ENCODE measurements around the gene UBE2R2.

UBE2R2 gene

DNA sequence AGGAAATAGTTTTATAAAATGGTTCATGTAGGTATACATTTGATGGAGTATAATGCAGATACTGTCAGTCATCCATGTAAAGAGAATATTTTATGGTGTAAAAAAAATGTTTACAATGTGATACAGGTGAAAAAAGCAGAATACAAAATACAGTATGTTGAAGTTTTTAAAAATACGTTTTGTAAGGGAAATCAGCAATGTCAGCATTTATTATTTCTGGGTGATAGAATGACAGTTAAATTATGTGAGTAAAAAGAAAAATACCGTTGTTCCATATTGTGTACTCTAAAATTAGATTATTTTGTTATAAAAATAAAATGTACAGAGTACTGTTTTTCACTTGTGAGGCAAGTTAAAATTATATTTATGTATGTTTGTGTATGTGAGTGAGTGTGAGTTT is 69.0 kb downstream of the UBE2R2 start:
- no peak for DNase-seq

DNA sequence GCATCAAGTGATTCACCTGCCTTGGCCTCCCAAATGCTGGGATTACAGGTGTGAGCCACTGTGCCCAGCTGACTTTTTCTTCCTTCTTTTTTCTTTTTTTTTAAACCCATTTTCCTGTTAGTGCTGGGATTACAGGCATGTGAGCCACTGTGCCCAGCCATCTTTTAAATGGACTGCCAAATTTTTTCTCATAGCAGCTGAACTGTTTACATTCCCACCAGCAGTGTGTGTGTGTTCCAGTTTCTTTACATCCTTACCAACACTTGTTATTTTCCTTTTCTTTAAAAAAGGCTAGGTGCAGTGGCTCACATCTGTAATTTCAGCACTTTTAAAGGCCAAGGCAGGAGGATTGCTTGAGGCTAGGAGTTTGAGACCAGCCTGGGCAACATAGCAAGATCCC is 76.9 kb downstream of the UBE2R2 start:
- DNase-seq: no peak

DNA sequence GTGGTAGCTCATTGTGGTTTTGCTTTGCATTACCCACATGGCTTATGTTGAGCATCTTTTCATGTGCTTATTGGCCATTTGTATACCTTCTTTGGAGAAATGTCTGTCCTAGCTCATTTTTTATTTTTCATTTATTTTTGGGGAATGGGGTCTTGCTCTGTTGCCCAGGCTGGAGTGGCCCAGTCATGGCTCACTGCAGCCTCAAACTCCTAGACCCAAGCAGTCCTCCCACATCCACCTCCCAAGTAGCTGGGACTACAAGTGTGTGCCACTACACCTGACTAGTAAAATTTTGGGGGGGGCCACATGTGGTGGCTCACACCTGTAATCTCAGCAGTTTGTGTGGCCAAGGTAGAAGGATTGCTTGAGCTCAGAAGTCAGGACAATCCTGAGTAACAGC is 77.4 kb downstream of the UBE2R2 start:
- DNase-seq: no peak

DNA sequence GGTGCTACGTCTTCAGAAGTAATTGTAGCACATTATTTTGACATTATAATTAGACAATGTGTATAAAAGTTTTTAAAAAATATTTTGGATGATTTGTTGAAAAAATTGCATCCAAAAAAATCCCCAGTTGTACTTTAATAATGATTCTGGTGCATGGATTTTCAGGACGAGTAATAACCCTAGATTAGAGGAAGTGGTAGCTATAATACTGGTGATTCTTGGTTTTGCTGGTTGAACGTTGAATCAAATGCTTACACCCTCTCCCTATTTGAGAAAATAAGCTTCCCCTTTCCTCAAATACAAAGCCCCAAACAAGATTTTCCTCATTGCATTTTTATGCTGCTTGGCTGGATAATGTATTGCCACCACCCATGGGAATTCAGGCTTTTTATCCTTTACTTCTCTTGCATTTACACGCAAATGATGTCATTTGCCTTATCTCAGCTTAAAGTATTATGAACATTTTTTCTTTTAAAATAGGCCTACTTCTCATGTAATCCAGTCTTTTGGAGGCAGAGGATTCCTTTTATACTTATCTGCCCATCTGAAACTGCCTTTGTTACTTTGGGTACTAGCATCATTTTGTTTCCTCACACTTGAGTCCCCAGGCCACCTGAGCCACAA is 86.3 kb downstream of the UBE2R2 start:
- DNase-seq: peak in 1 of 2 donors; percentile 5

DNA sequence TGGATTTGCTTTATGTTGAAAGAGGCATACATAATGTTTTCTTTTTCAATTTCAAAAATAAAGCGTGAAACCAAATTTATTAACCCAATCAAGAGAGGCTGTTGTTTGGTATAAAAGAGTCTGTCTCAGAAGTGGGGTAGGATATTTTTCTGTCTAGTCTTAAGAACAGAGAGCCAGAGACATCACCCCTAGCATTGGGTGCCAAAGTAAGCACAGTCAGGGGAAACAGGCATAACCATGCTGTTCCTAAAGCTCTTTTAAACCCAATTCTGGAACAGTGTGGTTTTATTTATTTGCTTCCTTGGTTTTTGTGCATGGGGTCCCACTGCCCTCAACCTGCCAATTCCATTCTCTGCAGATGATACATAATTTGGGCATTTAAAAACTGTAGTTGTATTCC is 88.2 kb downstream of the UBE2R2 start:
- DNase-seq: no peak

DNA sequence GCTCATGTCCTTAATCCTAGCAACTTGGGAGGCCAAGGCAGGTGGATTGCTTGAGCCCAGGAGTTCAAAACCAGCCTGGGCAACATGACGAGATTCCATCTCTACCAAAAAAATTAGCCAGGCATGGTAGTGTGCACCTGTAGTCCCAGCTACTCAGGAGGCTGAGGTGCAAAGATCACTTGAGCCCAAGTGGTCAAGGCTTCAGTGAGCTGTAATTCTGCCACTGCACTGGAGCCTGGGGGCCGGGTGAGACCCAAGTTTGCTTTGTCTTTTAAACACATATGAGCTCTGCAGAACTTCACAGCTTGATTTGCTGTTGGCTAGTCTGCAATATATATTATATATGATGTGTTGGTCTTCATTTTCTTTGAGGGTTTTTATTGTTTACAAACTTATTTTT is 89.8 kb downstream of the UBE2R2 start:
- DNase-seq: no peak

DNA sequence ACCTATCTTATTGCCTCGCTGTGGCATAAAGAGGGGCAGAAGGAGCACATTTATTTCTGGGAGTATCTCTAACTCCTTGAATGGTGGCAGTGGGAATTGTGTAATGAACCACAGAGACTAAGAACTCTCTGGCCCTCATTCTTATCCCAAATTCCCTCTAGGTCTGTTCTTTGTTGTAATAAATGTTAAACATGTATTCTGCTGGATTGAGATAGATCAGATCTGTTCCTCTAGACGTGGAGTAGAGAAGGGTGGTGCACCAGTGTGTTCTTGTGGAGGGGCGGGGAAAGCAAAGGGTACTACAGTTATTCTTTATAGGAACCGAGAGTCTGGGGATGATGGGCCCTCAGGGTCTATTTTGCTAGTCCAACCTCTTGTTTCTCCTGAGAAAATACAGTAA is 90.4 kb downstream of the UBE2R2 start:
- no peak for DNase-seq

DNA sequence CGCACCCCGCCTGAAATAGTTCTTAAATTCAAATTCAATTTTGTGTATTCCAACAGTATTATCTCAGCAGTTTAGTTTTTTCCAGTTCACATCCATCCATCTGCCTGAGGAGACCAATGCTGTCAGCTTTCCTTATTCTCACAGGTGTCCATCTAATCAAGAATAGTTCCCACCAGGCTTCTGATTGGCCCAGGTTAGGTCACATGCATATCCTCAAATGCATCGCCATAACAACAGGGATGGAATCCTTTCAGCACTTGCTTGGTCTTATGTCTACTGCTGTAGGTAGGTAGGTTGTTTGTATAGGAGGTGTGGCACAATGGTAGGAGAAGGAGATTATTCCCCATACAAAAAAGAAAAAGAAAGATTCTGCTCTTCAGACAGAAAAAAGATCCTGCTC is 91.2 kb downstream of the UBE2R2 start:
- DNase-seq: no peak

DNA sequence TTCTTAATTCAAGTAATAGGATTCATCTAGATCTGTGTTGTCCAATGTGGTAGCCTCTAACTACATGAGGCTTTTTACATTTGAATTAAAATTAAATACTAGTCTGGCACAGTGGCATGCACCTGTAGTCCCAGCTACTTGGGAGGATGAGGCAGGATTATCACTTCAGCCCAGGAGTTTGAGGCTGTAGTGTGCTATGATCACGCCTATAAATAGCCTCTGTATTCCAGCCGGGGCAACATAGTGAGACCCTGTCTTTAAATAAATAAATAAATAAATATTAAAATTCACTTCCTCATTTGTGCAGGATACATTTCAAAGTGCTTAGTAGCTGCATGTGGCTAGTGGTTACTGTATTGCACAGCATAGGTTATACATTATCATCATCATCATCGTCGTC is 91.8 kb downstream of the UBE2R2 start:
- DNase-seq: no peak

DNA sequence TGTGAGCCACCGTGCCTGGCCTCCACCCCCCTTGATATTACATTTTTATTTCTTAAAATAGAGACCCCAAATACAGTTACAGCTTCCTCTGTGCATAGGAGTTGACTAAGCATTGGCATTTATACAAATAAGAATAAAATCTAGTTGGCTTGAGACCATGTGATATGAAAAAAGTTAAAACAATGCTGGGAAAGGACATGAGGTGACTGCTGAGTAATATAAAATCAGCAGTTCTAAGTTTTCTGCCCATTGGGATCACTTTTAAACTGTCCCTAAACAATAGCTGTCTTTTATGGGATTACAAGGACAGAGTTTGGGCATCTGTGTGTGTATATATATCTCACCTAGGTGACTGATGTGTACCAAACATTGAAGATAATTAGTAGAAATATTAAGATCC is 96.6 kb downstream of the UBE2R2 start:
- DNase-seq: no peak

DNA sequence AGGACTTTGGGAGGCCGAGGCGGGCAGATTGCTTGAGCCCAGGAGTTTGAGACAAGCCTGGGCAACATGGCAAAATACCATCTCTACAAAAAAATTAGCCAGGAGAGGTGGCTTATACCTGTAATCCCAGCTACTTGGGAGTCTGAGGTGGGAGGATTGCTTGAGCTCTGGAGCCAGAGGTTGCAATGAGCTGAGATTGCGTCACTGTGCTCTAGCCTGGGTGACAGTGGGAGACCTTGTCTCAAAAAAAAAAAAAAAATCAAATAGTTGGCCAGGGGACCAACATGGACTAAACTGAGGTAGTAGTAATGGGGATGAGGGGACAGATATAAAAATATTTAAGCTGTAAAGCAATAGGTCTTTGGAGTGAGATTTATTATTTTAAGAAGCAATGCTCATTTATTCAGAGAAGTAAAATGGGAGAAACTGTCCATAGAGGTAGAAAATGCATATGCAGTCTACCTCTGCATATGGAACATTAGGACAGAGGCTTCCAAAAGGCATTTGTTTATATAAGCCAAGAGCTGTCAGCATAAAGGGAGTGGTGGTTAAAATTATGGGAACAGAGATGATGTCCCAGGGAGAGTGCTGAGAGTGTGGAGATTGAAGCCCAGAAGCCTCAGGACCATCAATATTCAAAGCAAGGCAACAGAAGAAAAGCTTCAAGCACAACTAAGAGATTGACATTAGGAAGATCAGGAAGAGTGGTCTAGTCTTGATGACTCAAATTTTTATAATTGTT is 98.1 kb downstream of the UBE2R2 start:
- DNase-seq: no peak

DNA sequence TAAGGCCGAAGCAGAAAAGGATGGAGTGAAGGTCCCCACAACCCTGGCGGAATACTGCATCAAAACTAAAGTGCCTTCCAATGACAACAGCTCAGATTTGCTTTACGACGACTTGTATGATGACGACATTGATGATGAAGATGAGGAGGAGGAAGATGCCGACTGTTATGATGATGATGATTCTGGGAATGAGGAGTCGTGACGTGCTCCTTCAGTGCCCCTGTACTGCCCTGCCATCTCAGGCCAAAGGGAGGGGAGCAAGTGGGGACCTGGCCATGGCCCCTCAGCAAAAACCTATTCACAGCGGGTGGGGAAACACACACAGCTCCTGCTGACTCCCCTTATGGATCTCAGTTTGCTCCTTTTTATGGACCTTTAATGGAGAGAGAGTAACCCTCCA is 100.1 kb downstream of the UBE2R2 start:
- DNase-seq: no peak

DNA sequence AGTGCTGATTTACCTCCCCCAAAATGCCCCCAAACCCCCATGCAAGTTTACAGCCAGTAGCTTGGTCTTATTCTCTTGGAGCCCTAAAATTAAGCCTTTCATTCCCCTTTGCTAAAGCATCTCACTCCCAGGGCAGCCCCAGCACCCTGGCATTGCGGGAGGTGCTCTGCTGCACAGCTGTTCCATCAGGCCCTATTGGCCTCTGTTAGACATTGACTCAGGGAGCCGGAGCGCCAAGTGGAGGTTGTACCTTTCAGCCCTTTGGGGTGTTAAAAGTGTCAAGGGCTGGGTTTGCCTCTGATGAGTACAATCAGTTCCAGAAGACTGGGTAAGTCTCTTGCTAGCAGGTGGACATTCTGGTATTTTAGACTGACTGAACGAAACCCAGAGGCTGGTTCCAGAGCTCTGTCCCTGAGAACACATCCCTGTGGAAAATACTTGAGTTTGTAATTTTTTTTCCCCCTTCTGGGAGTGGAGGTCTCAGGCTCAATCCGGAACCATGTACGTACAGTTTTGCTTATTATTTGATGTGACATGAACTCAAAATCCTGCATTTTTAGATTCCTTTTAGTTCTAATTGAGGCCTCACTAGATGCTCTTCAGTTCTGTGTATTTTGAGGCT is 102.4 kb downstream of the UBE2R2 start:
- DNase-seq: no peak

DNA sequence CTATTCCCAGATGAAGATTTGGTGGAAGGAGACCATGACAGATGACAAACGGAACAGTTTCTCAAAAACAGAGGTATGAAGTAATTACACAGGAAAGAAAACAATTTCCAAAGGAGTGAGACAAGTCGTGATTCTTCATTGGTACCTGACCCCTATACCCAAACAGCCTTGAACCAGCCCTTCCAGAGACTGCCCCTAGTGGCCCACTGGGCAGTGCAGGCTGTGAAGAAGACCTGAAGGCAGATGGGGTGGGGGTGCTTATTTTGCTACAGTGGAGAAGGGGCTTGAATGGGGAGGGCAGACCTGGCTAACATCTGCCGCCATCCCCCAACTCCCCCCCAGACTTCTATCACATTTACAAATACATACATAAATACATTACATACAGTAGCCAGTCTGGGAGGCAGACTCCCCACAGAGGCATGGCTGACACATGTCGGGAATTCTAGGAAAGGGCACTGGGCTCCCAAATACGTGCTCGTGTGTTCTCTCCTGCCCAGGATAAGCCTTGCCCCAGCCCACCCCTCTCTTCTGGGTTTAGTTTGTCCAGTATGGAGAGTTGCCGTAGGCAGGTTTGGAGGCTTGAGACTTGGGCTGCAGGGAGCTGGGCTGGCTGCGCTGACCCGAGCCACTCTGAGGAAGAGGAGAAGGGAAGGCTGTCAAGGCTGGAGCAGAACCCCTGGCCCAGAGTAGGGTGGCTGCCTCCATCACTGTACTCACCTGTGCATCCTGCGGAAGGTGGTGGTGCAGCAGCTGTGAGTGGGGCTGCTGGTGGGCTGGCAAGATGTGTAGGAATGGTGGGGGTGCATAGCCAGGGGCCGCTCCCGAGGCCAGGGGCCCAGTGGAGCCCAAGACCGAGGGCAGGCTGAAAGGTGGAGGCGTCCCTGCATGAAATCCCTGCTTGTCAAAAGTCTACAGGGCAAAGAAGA is 105.3 kb downstream of the UBE2R2 start:
- DNase-seq: no peak

DNA sequence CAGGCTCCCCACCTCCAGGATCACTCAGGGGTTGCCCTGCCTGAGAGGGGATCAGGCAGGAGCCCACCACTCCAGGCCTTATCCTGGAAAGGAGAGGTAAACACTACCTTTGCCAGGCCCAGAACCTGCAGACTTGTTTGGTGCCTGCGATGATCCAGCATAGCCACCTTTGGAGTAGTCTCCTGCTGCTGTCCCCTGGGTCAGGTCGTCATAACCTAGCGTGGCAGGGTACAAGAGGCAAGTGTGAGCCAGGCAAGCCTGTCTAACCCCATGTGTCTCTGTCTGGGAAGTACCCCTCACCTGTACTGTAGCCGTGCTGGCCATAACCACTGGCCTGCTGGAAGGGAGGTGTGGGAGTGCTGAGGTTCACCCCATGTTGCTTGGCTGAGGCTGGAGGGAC is 106.1 kb downstream of the UBE2R2 start:
- no peak for DNase-seq

DNA sequence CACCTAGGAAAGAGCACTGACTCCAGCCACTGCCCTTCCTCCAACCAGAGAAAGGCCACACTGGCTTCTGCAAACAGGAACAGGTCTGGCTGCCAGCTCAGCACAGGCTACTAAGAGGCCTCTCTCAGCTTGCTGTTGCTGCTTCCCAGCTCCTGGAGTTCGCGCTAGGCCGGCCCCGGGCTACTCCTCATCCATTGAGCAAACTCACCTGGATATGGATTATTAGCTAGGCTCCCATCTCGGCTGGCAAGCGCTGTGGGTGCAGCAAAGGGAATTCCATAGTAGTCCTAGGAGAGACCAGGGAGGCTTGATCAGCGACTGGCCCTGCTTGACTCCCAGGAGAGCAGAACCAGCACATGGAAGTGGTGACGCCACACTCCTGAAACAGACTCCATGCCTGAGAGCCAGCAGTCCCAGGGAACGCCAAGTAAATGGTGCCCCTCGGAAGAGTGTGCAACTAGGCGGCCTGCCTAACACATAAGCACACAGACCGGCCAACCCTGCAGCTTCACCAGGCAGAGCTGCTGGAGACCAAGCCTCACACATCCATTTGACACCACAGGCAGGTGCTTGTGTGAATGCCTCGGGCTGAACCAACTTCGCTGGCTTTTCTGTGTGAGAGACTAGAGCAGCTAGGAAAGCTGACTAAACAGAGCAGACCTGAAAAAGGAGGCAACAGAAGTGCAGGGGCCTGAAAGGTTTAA is 107.2 kb downstream of the UBE2R2 start:
- no peak for DNase-seq

DNA sequence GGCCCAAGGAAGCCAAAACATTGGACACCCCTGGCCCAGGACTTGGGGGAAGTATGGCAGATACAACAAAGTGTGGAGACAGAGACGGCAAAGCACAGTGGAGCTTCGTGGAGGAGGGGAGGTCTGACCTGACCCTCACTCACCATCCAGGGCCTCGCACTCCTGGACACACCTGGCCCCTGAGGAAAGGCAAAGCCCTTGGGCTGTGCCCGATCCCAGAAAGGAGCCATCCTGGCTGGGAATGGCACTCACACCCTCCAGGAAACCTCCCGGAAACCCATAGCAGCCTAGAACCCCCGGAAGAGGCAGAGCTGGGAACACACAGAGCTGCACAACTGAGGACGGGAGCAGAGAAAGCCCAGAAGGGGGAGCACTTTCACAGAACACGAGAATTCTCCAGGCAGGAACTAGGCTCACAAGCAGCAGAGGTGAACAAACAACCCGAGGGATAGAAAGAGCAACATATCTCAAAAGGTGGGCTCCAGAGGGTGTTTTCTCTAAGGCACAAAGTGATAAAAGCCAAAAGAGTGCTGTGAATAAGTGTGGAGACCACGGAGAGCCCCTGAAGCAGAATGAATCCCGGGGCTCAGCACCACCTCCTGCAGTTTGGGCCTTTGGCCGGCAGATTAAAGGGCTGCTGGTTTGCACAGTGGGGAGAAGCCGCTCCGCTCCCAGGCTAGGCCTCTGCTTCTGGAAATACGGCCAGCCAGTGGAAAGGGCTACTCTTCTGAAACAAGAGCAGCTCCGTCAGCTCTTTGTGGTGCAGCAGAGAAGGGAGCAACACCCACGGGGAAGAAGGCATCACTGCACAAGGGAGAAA is 108.2 kb downstream of the UBE2R2 start:
- DNase-seq: peak; percentile 15 to 19

DNA sequence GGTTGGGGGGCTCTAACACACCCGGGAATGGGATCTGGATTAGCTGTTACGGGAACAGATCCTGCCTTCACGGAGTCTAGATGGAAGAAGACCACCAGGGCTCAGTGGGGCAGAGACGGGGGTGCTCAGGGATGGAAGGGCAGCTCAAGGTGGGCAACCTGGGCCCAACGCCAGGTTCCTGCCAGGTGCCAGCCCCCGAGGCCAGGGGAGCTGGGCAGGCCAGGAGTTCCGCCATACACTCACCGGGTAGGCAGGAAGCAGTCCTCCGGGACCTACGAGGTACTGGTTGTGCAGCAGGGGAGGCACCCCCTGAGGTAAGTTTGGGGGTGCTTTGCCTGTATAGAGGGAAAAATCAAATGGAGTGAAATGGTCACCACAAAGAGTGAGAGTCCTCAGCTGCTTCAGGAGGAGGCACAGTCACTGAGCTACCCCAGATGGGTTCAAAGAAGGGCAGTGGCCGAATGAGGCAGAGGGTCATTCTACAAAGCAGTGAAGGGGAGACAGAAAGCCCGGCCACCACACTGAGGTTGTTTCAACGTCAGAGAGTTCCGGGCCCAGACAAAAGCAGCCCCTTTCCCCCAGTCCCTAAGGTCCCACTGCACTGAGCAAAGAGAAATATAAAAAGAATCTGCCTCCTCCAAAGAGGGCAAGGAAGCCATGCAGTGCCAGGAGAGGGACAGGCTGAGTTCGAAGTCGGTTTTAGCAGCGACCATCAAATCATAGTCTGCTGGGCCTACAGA is 110.0 kb downstream of the UBE2R2 start:
- no peak for DNase-seq

DNA sequence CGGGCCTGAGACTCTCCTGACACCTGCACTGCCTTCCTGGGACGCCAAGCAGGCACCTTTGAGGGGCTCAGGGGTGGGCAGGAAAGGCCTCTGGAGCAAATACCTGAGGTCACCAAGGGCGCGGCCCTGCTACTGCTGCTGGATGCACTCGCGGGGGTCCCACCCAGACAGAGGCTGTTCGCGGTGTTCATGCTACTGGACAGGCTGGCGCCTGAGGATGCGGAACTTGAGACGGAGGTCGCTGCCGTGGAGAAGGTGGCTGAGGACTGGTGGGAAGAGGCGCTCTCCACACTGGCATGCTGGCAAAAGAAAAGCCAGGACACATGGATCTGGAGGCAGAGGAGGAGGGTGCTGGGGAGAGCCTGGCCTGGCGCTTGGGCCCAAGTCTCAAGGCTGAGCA is 110.7 kb downstream of the UBE2R2 start:
- DNase-seq: no peak

DNA sequence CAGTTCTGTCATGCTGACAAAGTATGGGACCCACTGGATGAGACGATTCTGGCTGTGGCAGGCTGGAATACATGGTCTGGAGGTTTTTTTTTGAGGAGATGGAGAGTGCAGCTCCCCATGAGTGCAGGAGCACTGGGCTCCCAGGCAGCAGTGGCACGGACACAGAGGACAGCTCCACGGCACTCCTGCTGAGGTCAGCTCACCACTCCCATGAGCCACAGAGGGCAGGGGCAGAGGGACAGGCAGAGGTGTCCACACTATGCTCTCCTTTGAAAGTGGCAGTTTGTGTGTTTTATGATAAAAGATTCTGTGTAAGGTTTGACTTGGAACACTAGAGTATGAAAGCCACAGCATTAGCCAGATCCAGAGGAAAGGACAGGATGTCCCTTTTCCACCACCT is 114.4 kb downstream of the UBE2R2 start:
- no peak for DNase-seq
